SK-N-SH (cell line): ENCODE results near the gene LMO7. TPM values are rescaled to one million over a fixed set of nuclear protein-coding genes. Genes with fewer than 3 reads are reported as not detected.

ENCODE experiments used
- CTCF ChIA-PET: fragments of 300-600, 350-600 bp; formaldehyde crosslinking; extraction: SDS; loops from one replicate; lab custom pipeline; 2021; lab: Yijun Ruan, JAX
- POLR2A ChIA-PET: fragments of 350-600 bp; sonication (Branson Sonifier 250); formaldehyde crosslinking; extraction: SDS; loops from one replicate; lab custom pipeline; 2020; ENCODE audit warnings: antibody characterized with exemption, inconsistent platforms; lab: Yijun Ruan, JAX
- DNase-seq: peaks from one replicate; pipeline ENCODE4 v3.0.0; 2012
- H2AFZ ChIP-seq: fragments of 200-600 bp; sonication (generic); 2 replicates; pipeline ENCODE4 v1.8.1; 2016; ENCODE audit warnings: antibody characterized with exemption, mild to moderate bottlenecking, low read depth
- H3F3A ChIP-seq: fragments of 200-600 bp; sonication (generic); replicated peaks from 2 replicates; pipeline ENCODE3; 2016; ENCODE audit warnings: antibody characterized with exemption, mild to moderate bottlenecking; ENCODE audit not compliant: insufficient read depth
- H3K27ac ChIP-seq, 2 experiments: fragments of 200-500 bp in 1 of 2; fragments of 200-600 bp in 1 of 2; sonication (Bioruptor generic) in 1 of 2; sonication (generic), shearing (Covaris generic) in 1 of 2; 2 replicates each; pipeline versions ENCODE4 v1.5.1 to v1.6.1; 2014 to 2016; ENCODE audit warnings: low read depth in 2 of 2, inconsistent platforms in 1 of 2, low read length in 1 of 2, mild to moderate bottlenecking in 1 of 2, mixed read lengths in 1 of 2
- H3K27me3 ChIP-seq: fragments of 200-600 bp; sonication (generic), shearing (Covaris generic); 2 replicates; pipeline ENCODE4 v1.6.1; 2016; ENCODE audit warnings: mixed run types; ENCODE audit not compliant: insufficient read depth
- H3K36me3 ChIP-seq, 2 experiments: fragments of 200-500 bp in 1 of 2; fragments of 200-600 bp in 1 of 2; sonication (Bioruptor generic) in 1 of 2; sonication (generic) in 1 of 2; replicated peaks in 1 of 2; 2 replicates each; pipeline versions ENCODE3 to v1.5.1; 2014 to 2016; ENCODE audit warnings: low read length in 1 of 2, mild to moderate bottlenecking in 1 of 2; ENCODE audit not compliant: insufficient read depth in 2 of 2, control insufficient read depth in 1 of 2
- H3K4me1 ChIP-seq, 2 experiments: fragments of 200-500 bp in 1 of 2; fragments of 200-600 bp in 1 of 2; sonication (Bioruptor generic) in 1 of 2; sonication (generic), shearing (Covaris generic) in 1 of 2; 2 replicates each; pipeline versions ENCODE4 v1.5.1 to v1.6.1; 2014 to 2016; ENCODE audit warnings: low read depth in 1 of 2, low read length in 1 of 2, mixed run types in 1 of 2; ENCODE audit not compliant: insufficient read depth in 2 of 2, control insufficient read depth in 1 of 2
- H3K4me2 ChIP-seq: fragments of 200-600 bp; sonication (generic), shearing (Covaris generic); 2 replicates; pipeline ENCODE4 v1.6.1; 2017; ENCODE audit warnings: mixed run types
- H3K4me3 ChIP-seq, 2 experiments: fragments of 200-500 bp in 1 of 2; fragments of 200-600 bp in 1 of 2; sonication (Bioruptor generic) in 1 of 2; sonication (generic), shearing (Covaris generic) in 1 of 2; 2 replicates each; pipeline versions ENCODE4 v1.5.1 to v1.8.1; 2014 to 2016; ENCODE audit warnings: low read depth in 2 of 2, inconsistent platforms in 1 of 2, low read length in 1 of 2, mild to moderate bottlenecking in 1 of 2, mixed read lengths in 1 of 2, moderate library complexity in 1 of 2
- H3K79me2 ChIP-seq: fragments of 200-600 bp; sonication (generic); 2 replicates; pipeline ENCODE4 v1.8.1; 2017; ENCODE audit warnings: mild to moderate bottlenecking; ENCODE audit not compliant: insufficient read depth
- H3K9ac ChIP-seq: fragments of 200-600 bp; sonication (generic); 2 replicates; pipeline ENCODE4 v1.6.1; 2017; ENCODE audit warnings: mixed run types
- H3K9me2 ChIP-seq: fragments of 200-600 bp; sonication (generic); 2 replicates; pipeline ENCODE4 v1.6.1; 2017; ENCODE audit warnings: mixed run types
- H3K9me3 ChIP-seq: fragments of 200-600 bp; sonication (generic); 2 replicates; pipeline ENCODE4 v1.6.1; 2017; ENCODE audit warnings: mixed run types, mild to moderate bottlenecking, moderate library complexity
- H4K20me1 ChIP-seq: fragments of 200-600 bp; sonication (generic); 2 replicates; pipeline ENCODE4 v1.6.1; 2017; ENCODE audit warnings: mild to moderate bottlenecking, mixed run types; ENCODE audit not compliant: insufficient read depth
- CHD2 ChIP-seq: fragments of 150-350 bp; IDR thresholded peaks from 2 replicates; pipeline ENCODE4 v1.6.1; 2018; ENCODE audit warnings: low read length; ENCODE audit not compliant: partially characterized antibody
- ELF1 ChIP-seq: IDR thresholded peaks from 2 replicates; pipeline ENCODE4 v1.4.0; 2012
- EP300 ChIP-seq, 2 experiments: IDR thresholded peaks; 2 replicates each; pipeline versions ENCODE4 v1.4.0 to v1.6.1; 2012; ENCODE audit warnings: borderline replicate concordance in 1 of 2, low read depth in 1 of 2, low read length in 1 of 2
- FOSL2 ChIP-seq: IDR thresholded peaks from 2 replicates; pipeline ENCODE4 v1.4.0; 2012; ENCODE audit warnings: low read depth, mild to moderate bottlenecking, moderate library complexity, borderline replicate concordance
- POLR2AphosphoS5 ChIP-seq: IDR thresholded peaks from 2 replicates; pipeline ENCODE4 v1.6.1; 2012; ENCODE audit warnings: low read depth, low read length
- YY1 ChIP-seq: IDR thresholded peaks from 2 replicates; pipeline ENCODE4 v1.4.0; 2012; ENCODE audit warnings: low read depth, mild to moderate bottlenecking
- WGBS: methylation state at CpG from one replicate; pipeline ENCODE4 v1.1.6; 2017; ENCODE audit warnings: low lambda C conversion rate; 5-methylcytosine and 5-hydroxymethylcytosine counted together
- polyA plus RNA-seq, 3 experiments: library from polyadenylated mRNA; depleted of rRNA; stranded (reverse); fragments of >200 nt; gene quantifications; 2 replicates each; pipeline ENCODE4 v1.2.3, GENCODE V29; 2012
- TF ChIP-seq, protein P1 (sequence below): fragments of 200-600 bp; sonication (generic); IDR thresholded peaks from 2 replicates; pipeline ENCODE4 v1.6.1; 2017; ENCODE audit warnings: antibody characterized with exemption, mild to moderate bottlenecking, moderate library complexity
- TF ChIP-seq, protein P2 (sequence below): IDR thresholded peaks from 2 replicates; pipeline ENCODE4 v1.4.0; 2012; ENCODE audit warnings: low read depth, borderline replicate concordance
- TF ChIP-seq, protein P3 (sequence below): fragments of 150-350 bp; IDR thresholded peaks from 2 replicates; pipeline ENCODE4 v1.6.1; 2017; ENCODE audit warnings: antibody characterized with exemption, low read length, low read depth, borderline replicate concordance
- TF ChIP-seq, protein P4 (sequence below): IDR thresholded peaks from 2 replicates; pipeline ENCODE4; 2012
- TF ChIP-seq, protein P5 (sequence below): fragments of 150-350 bp; IDR thresholded peaks from 2 replicates; pipeline ENCODE4 v1.6.1; 2016; ENCODE audit warnings: mild to moderate bottlenecking, low read depth, low read length
- TF ChIP-seq, protein P6 (sequence below): IDR thresholded peaks from 2 replicates; pipeline ENCODE4 v1.6.1; 2012; ENCODE audit warnings: mild to moderate bottlenecking, low read depth, low read length, moderate library complexity

The LMO7 gene
- polyA plus RNA-seq, 1 of the 3 experiments (the other 2 are of a cell fraction) = 83.6 TPM

DNA sequence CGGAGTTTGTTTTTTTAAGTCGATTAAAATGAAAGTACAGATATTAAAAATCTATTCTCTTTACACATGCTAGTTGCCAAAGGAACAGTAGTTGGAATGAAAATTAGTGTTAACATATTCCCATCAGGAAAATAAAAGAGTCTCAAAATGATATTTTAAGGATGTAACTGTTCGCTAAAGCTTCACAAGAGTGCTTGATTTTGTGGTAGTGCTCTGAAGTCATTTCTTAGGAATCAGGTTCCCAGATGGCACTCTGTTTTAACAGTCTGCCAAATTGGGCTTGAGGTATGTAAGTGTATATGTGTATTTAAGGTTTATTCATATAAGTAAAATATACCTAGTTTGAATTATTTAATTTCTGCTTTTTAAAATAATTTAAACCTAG lies 128.8 kb downstream of the LMO7 start (continued):
- no peak for TF ChIP-seq CHD2
- TF ChIP-seq ELF1 = no peak
- TF ChIP-seq, all 33 proteins: peak for 0

DNA sequence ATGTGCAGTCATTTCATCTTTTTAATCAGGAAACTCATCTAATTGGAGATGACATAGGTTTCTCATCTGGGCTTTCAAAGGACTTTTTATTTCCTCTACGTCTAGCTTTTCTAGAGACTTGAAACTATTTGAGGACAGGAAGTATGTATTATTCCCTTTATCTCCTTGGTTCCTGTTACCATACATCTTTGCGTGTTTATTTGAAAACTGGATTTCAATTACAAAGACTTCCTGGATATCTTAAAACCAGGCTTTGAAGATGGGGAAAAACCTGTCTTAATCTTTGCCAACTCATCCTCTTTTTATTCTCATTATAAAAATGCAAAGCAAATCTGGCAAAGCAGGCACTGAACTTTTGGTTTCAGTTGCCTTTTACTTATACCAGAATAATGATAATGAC lies 130.5 kb downstream of the LMO7 start:
- no peaks in the 10 kb centered on the region for H3K27me3 ChIP-seq
- peak overlapping the region; percentile 22 to 84; a peak in 3 of 4 replicates for H3K27ac ChIP-seq
- peaks cover 73% of the 10 kb centered on the region for H3F3A ChIP-seq
- peaks cover 30 to 52% of the 10 kb centered on the region in 2 experiments for H3K4me1 ChIP-seq
- no peaks in the 10 kb centered on the region for H3K9me2 ChIP-seq
- no peak overlapping the region for H3K4me2 ChIP-seq
- H3K9me3 ChIP-seq = no peaks in the 10 kb centered on the region
- CTCF ChIA-PET = interaction anchor here (0.6 kb wide), 1 partner anchor 74 kb away, joined by 3 read pairs; no protein-coding TSS in a partner anchor
- peaks cover 97% of the 10 kb centered on the region for H3K79me2 ChIP-seq
- H2AFZ ChIP-seq = no peak overlapping the region
- POLR2A ChIA-PET = no interaction called here
- TF ChIP-seq, protein P1, sequence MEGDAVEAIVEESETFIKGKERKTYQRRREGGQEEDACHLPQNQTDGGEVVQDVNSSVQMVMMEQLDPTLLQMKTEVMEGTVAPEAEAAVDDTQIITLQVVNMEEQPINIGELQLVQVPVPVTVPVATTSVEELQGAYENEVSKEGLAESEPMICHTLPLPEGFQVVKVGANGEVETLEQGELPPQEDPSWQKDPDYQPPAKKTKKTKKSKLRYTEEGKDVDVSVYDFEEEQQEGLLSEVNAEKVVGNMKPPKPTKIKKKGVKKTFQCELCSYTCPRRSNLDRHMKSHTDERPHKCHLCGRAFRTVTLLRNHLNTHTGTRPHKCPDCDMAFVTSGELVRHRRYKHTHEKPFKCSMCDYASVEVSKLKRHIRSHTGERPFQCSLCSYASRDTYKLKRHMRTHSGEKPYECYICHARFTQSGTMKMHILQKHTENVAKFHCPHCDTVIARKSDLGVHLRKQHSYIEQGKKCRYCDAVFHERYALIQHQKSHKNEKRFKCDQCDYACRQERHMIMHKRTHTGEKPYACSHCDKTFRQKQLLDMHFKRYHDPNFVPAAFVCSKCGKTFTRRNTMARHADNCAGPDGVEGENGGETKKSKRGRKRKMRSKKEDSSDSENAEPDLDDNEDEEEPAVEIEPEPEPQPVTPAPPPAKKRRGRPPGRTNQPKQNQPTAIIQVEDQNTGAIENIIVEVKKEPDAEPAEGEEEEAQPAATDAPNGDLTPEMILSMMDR = no peak
- TF ChIP-seq, protein P2, sequence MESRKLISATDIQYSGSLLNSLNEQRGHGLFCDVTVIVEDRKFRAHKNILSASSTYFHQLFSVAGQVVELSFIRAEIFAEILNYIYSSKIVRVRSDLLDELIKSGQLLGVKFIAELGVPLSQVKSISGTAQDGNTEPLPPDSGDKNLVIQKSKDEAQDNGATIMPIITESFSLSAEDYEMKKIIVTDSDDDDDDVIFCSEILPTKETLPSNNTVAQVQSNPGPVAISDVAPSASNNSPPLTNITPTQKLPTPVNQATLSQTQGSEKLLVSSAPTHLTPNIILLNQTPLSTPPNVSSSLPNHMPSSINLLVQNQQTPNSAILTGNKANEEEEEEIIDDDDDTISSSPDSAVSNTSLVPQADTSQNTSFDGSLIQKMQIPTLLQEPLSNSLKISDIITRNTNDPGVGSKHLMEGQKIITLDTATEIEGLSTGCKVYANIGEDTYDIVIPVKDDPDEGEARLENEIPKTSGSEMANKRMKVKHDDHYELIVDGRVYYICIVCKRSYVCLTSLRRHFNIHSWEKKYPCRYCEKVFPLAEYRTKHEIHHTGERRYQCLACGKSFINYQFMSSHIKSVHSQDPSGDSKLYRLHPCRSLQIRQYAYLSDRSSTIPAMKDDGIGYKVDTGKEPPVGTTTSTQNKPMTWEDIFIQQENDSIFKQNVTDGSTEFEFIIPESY = no peak
- TF ChIP-seq EP300 (IDR thresholded peaks at IDR 0.05; ENCODE audit: borderline replicate concordance in 1 of 2, low read depth in 1 of 2, low read length in 1 of 2) (no peak), FOSL2 (no peak), YY1 (no peak), POLR2AphosphoS5 (no peak)
- TF ChIP-seq, protein P3, sequence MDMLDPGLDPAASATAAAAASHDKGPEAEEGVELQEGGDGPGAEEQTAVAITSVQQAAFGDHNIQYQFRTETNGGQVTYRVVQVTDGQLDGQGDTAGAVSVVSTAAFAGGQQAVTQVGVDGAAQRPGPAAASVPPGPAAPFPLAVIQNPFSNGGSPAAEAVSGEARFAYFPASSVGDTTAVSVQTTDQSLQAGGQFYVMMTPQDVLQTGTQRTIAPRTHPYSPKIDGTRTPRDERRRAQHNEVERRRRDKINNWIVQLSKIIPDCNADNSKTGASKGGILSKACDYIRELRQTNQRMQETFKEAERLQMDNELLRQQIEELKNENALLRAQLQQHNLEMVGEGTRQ = no peak
- TF ChIP-seq, protein P4, sequence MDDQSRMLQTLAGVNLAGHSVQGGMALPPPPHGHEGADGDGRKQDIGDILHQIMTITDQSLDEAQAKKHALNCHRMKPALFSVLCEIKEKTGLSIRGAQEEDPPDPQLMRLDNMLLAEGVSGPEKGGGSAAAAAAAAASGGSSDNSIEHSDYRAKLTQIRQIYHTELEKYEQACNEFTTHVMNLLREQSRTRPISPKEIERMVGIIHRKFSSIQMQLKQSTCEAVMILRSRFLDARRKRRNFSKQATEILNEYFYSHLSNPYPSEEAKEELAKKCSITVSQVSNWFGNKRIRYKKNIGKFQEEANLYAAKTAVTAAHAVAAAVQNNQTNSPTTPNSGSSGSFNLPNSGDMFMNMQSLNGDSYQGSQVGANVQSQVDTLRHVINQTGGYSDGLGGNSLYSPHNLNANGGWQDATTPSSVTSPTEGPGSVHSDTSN = no peak
- TF ChIP-seq, protein P5, sequence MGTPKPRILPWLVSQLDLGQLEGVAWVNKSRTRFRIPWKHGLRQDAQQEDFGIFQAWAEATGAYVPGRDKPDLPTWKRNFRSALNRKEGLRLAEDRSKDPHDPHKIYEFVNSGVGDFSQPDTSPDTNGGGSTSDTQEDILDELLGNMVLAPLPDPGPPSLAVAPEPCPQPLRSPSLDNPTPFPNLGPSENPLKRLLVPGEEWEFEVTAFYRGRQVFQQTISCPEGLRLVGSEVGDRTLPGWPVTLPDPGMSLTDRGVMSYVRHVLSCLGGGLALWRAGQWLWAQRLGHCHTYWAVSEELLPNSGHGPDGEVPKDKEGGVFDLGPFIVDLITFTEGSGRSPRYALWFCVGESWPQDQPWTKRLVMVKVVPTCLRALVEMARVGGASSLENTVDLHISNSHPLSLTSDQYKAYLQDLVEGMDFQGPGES = no peak
- TF ChIP-seq, protein P6, sequence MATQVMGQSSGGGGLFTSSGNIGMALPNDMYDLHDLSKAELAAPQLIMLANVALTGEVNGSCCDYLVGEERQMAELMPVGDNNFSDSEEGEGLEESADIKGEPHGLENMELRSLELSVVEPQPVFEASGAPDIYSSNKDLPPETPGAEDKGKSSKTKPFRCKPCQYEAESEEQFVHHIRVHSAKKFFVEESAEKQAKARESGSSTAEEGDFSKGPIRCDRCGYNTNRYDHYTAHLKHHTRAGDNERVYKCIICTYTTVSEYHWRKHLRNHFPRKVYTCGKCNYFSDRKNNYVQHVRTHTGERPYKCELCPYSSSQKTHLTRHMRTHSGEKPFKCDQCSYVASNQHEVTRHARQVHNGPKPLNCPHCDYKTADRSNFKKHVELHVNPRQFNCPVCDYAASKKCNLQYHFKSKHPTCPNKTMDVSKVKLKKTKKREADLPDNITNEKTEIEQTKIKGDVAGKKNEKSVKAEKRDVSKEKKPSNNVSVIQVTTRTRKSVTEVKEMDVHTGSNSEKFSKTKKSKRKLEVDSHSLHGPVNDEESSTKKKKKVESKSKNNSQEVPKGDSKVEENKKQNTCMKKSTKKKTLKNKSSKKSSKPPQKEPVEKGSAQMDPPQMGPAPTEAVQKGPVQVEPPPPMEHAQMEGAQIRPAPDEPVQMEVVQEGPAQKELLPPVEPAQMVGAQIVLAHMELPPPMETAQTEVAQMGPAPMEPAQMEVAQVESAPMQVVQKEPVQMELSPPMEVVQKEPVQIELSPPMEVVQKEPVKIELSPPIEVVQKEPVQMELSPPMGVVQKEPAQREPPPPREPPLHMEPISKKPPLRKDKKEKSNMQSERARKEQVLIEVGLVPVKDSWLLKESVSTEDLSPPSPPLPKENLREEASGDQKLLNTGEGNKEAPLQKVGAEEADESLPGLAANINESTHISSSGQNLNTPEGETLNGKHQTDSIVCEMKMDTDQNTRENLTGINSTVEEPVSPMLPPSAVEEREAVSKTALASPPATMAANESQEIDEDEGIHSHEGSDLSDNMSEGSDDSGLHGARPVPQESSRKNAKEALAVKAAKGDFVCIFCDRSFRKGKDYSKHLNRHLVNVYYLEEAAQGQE = no peak
- no peak overlapping the region for H3K4me3 ChIP-seq
- DNase-seq = no peak
- H3K36me3 ChIP-seq = peaks cover 17 to 49% of the 10 kb centered on the region in 2 experiments
- peaks cover 95% of the 10 kb centered on the region for H4K20me1 ChIP-seq
- WGBS = 72% methylated on average over 2 of the region's 2 CpGs
- no peak overlapping the region for H3K9ac ChIP-seq
